ENCODE results near the gene GLYATL1. TPM values are rescaled to one million over a fixed set of nuclear protein-coding genes. Genes with fewer than 3 reads are reported as not detected.

GLYATL1 gene
- total and polyA plus RNA-seq, 2 of the 8 experiments (the other 6 are each of a cell fraction or from before 2014, with no cell fraction given), result 8.6 to 10.7 TPM

DNA sequence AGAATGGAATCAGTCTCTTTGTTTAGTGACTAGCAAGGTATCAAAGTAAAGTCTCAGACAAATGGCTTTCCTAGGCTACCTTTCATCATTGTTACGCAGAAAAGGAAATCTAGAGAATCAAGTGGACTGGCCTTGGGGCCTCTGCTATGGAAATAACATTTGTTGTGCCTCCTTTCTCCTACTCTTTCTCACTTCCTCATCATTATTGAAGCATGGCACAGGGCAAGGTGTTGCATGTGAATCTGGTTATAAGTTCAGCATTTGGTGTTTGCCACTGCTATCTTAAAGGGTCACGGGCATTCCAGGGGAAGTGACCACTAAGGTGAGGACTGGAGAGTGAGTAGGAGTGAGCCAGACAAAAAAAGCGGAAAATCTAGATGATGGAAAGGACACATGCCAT is 54.9 kb downstream of the GLYATL1 start:
- FAIRE-seq, result no peak
- 94% methylated on average over 3 of the region's 3 CpGs; no CpG with 5 or more reads in 1 of the 2 experiments for WGBS, 2 experiments (ENCODE audit: extremely low coverage in 1 of 2, insufficient coverage in 1 of 2, insufficient read length in 1 of 2, insufficient replicate concordance in 2 of 2, low coverage in 1 of 2, low lambda C conversion rate in 2 of 2, missing lambda C conversion rate in 1 of 2)

More for the DNA sequence above, 54.9 kb downstream of the GLYATL1 start:
- no peak overlapping the region for H2AFZ ChIP-seq (ENCODE audit: low read length)
- no peak overlapping the region for H2BK5ac ChIP-seq (ENCODE audit: low read depth, low read length)
- no peaks in the 10 kb centered on the region for H3K23me2 ChIP-seq (ENCODE audit: low read depth, low read length)
- H4K91ac ChIP-seq (replicated peaks; ENCODE audit: insufficient read length, low read length), result no peak overlapping the region
- TF ChIP-seq SIRT6 (IDR thresholded peaks at IDR 0.05; ENCODE audit: low read length) (no peak), SP1 (IDR thresholded peaks at IDR 0.05; ENCODE audit: low read depth, low read length) (no peak), TEAD4 (IDR thresholded peaks at IDR 0.05; ENCODE audit: low read depth, low read length) (no peak), POU5F1 (IDR thresholded peaks at IDR 0.05; ENCODE audit: low read depth, low read length) (no peak), JUN (IDR thresholded peaks at IDR 0.05; ENCODE audit: low read depth, low read length) (no peak), ZNF274 (IDR thresholded peaks at IDR 0.05; ENCODE audit: borderline replicate concordance, extremely low read depth, low read length) (no peak), SP2 (IDR thresholded peaks at IDR 0.05; ENCODE audit: low read length) (no peak), KDM4A (IDR thresholded peaks at IDR 0.05; ENCODE audit: low read depth, low read length, severe bottlenecking) (no peak), NANOG (IDR thresholded peaks at IDR 0.05; ENCODE audit: insufficient read depth, low read depth, low read length, poor library complexity, severe bottlenecking) (no peak), RAD21 (IDR thresholded peaks at IDR 0.05 in 1 of 2, conservative IDR thresholded peaks at IDR 0.05 in 1 of 2; ENCODE audit: low read depth in 2 of 2, low read length in 2 of 2) (no peak), NRF1 (IDR thresholded peaks at IDR 0.05; ENCODE audit: low read depth, low read length) (no peak)
- no peaks in the 10 kb centered on the region for H3K36me3 ChIP-seq (ENCODE audit: control insufficient read depth in 2 of 4, insufficient read depth in 4 of 4, low read length in 3 of 4)
- POLR2A ChIA-PET (ENCODE audit: partially characterized antibody), result no interaction called here
- H3K79me1 ChIP-seq (ENCODE audit: low read depth, low read length), result no peaks in the 10 kb centered on the region; the same call in 1 of the 2 replicates
- DNase-seq (ENCODE audit: low read depth in 1 of 2, low spot score in 2 of 2), result no peak
- H3K4ac ChIP-seq (replicated peaks; ENCODE audit: insufficient read length, low read depth, low read length), result no peak overlapping the region
- H3K14ac ChIP-seq (ENCODE audit: insufficient read length), result no peak overlapping the region
- no peaks in the 10 kb centered on the region for H3K4me1 ChIP-seq (replicated peaks in 1 of 4; ENCODE audit: control insufficient read depth in 3 of 4, insufficient read depth in 4 of 4, low read length in 3 of 4)
- H4K20me1 ChIP-seq (replicated peaks in 1 of 2; ENCODE audit: control insufficient read depth in 1 of 2, insufficient read depth in 2 of 2, low read length in 2 of 2), result no peaks in the 10 kb centered on the region
- no peak overlapping the region for H3K4me2 ChIP-seq (ENCODE audit: insufficient read depth in 1 of 2, low read depth in 2 of 2, low read length in 2 of 2)
- no peaks in the 10 kb centered on the region for H3K9me3 ChIP-seq (ENCODE audit: insufficient read depth in 2 of 2, low read depth in 1 of 2, low read length in 1 of 2)
- H3K23ac ChIP-seq (ENCODE audit: insufficient read length), result no peak overlapping the region
- H2BK12ac ChIP-seq (ENCODE audit: low read depth, low read length), result no peak overlapping the region
- no peak overlapping the region for H3K4me3 ChIP-seq (ENCODE audit: extremely low read depth in 1 of 4, insufficient read depth in 2 of 4, low read depth in 3 of 4, low read length in 4 of 4)
- H2BK15ac ChIP-seq (ENCODE audit: low read length), result no peak overlapping the region
- no peak overlapping the region for H3K18ac ChIP-seq (ENCODE audit: extremely low read depth, low read length)
- no peaks in the 10 kb centered on the region; a peak in 1 of 7 replicates for H3K27me3 ChIP-seq (replicated peaks in 1 of 4; ENCODE audit: control insufficient read depth in 3 of 4, extremely low read depth in 1 of 4, insufficient read depth in 3 of 4, low read length in 3 of 4)
- H3K56ac ChIP-seq (replicated peaks; ENCODE audit: insufficient read length, low read depth, low read length), result no peak overlapping the region
- no peak overlapping the region for H2BK120ac ChIP-seq (replicated peaks; ENCODE audit: low read depth, low read length)
- no peak overlapping the region for H4K8ac ChIP-seq (ENCODE audit: extremely low read depth, insufficient read depth, low read length)
- H3K9ac ChIP-seq (replicated peaks in 1 of 4; ENCODE audit: extremely low read depth in 1 of 4, low read depth in 3 of 4, low read length in 3 of 4), result no peak overlapping the region
- H3K27ac ChIP-seq (ENCODE audit: low read depth, low read length), result no peak overlapping the region
- CTCF ChIA-PET (ENCODE audit: partially characterized antibody), result interaction anchor here (1.3 kb wide), 1 partner anchor 89 kb away, joined by 3 read pairs; no protein-coding TSS in a partner anchor
- no peak overlapping the region for H2AK5ac ChIP-seq (ENCODE audit: low read depth, low read length)
- no peak overlapping the region for H2BK20ac ChIP-seq (ENCODE audit: low read length)
- no peaks in the 10 kb centered on the region for H3K79me2 ChIP-seq (ENCODE audit: control insufficient read depth in 1 of 2, insufficient read depth in 2 of 2, low read length in 2 of 2)
- no peak overlapping the region for H4K5ac ChIP-seq (ENCODE audit: insufficient read length, low read depth, low read length)
